Glutamatergic neuron (in vitro differentiated cells): Measurements from ENCODE around the gene LRRC25. TPM values are rescaled to one million over a fixed set of nuclear protein-coding genes. Genes with fewer than 3 reads are reported as not detected.

ENCODE experiments used
- DNase-seq: peaks from one replicate; pipeline ENCODE4 v3.0.0; 2022
- H3K27ac Mint-ChIP-seq: one replicate; pipeline ENCODE4 v1.8.0; 2020; ENCODE audit warnings: mild to moderate bottlenecking, mixed read lengths, inconsistent platforms; ENCODE audit not compliant: unreplicated experiment
- H3K27me3 Mint-ChIP-seq: one replicate; pipeline ENCODE4 v1.8.0; 2020; ENCODE audit warnings: mild to moderate bottlenecking, moderate library complexity, mixed read lengths, inconsistent platforms; ENCODE audit not compliant: unreplicated experiment
- H3K36me3 Mint-ChIP-seq: one replicate; pipeline ENCODE4 v1.8.0; 2020; ENCODE audit warnings: mild to moderate bottlenecking, mixed read lengths, inconsistent platforms; ENCODE audit not compliant: unreplicated experiment
- H3K4me1 Mint-ChIP-seq: one replicate; pipeline ENCODE4 v1.8.0; 2020; ENCODE audit warnings: mild to moderate bottlenecking, low read depth, mixed read lengths, inconsistent platforms; ENCODE audit not compliant: unreplicated experiment
- H3K4me3 Mint-ChIP-seq: one replicate; pipeline ENCODE4 v1.8.0; 2020; ENCODE audit warnings: mild to moderate bottlenecking, mixed read lengths, inconsistent platforms; ENCODE audit not compliant: unreplicated experiment
- H3K9me3 Mint-ChIP-seq: one replicate; pipeline ENCODE4 v1.8.0; 2020; ENCODE audit warnings: mild to moderate bottlenecking, moderate library complexity, mixed read lengths, inconsistent platforms; ENCODE audit not compliant: unreplicated experiment
- CTCF ChIP-seq: fragments of 200-600 bp; sonication (generic); IDR thresholded peaks from one replicate; pipeline ENCODE4 v1.5.0; 2021; ENCODE audit not compliant: partially characterized antibody, unreplicated experiment
- total RNA-seq: library from RNA; stranded (reverse); fragmentation: NEBNext Ultra II Directional; extraction: Animal tissue kit (Norgen Biotek cat#: 25700); gene quantifications from one replicate; pipeline ENCODE4 v1.2.1, GENCODE V29; 2021; ENCODE audit not compliant: unreplicated experiment

LRRC25 gene
- total RNA-seq, 1 donor from 2014 or later: not detected

GRCh38 chr19:18373892-18374629 lies 23.4 kb downstream of the LRRC25 start:
- peaks cover 5% of the 10 kb centered on the region for H3K9me3 Mint-ChIP-seq
- H3K36me3 Mint-ChIP-seq: no peaks in the 10 kb centered on the region
- peaks cover 3% of the 10 kb centered on the region for H3K27me3 Mint-ChIP-seq
- H3K4me3 Mint-ChIP-seq: peak overlapping the region; percentile 47
- H3K27ac Mint-ChIP-seq: peak overlapping the region; percentile 89
- H3K4me1 Mint-ChIP-seq: peaks cover 9% of the 10 kb centered on the region
- peak; percentile 82 for DNase-seq
- no peak for TF ChIP-seq CTCF

- H3K27ac Mint-ChIP-seq: peak overlapping the region; percentile 89
- peaks cover 7% of the 10 kb centered on the region for H3K9me3 Mint-ChIP-seq
- TF ChIP-seq CTCF: no peak
- H3K27me3 Mint-ChIP-seq: peaks cover 4% of the 10 kb centered on the region
- no peaks in the 10 kb centered on the region for H3K36me3 Mint-ChIP-seq
- H3K4me3 Mint-ChIP-seq: peak overlapping the region; percentile 47
- peaks cover 9% of the 10 kb centered on the region for H3K4me1 Mint-ChIP-seq
- DNase-seq: no peak
Observed at GRCh38 chr19:18373407-18373891, 24.0 kb downstream of the LRRC25 start.

- H3K4me1 Mint-ChIP-seq: peaks cover 7% of the 10 kb centered on the region
- no peak for TF ChIP-seq CTCF
- peak overlapping the region; percentile 43 for H3K27ac Mint-ChIP-seq
- DNase-seq: peak; percentile 61
- peaks cover 4% of the 10 kb centered on the region for H3K36me3 Mint-ChIP-seq
- no peak overlapping the region for H3K4me3 Mint-ChIP-seq
- H3K27me3 Mint-ChIP-seq: peaks cover 4% of the 10 kb centered on the region
- H3K9me3 Mint-ChIP-seq: peaks cover 10% of the 10 kb centered on the region
Observed at GRCh38 chr19:18368504-18369222, 28.8 kb downstream of the LRRC25 start.

- H3K27ac Mint-ChIP-seq: no peak overlapping the region
- peaks cover 10% of the 10 kb centered on the region for H3K9me3 Mint-ChIP-seq
- peaks cover 6% of the 10 kb centered on the region for H3K36me3 Mint-ChIP-seq
- H3K4me3 Mint-ChIP-seq: no peak overlapping the region
- peaks cover 4% of the 10 kb centered on the region for H3K27me3 Mint-ChIP-seq
- DNase-seq: no peak
- TF ChIP-seq CTCF: no peak
- peaks cover 6% of the 10 kb centered on the region for H3K4me1 Mint-ChIP-seq
Observed at GRCh38 chr19:18366021-18366435, 31.4 kb downstream of the LRRC25 start.
